ENCODE data around the gene KDM7A. TPM values are rescaled to one million over a fixed set of nuclear protein-coding genes. Genes with fewer than 3 reads are reported as not detected.
A peak's percentile ranks its signal among the peaks of the same experiment; 100 is the strongest.

Gene KDM7A
- total RNA-seq (2021; fragmentation: NEBNext Ultra II Directional; extraction: Animal tissue kit (Norgen Biotek cat#: 25700)): 1 to 10 TPM in 5 of 6 experiments, under 1 TPM in 1; 0.97 to 2.2 (median 1.2) TPM
- long read RNA-seq: 0 reads

DNA sequence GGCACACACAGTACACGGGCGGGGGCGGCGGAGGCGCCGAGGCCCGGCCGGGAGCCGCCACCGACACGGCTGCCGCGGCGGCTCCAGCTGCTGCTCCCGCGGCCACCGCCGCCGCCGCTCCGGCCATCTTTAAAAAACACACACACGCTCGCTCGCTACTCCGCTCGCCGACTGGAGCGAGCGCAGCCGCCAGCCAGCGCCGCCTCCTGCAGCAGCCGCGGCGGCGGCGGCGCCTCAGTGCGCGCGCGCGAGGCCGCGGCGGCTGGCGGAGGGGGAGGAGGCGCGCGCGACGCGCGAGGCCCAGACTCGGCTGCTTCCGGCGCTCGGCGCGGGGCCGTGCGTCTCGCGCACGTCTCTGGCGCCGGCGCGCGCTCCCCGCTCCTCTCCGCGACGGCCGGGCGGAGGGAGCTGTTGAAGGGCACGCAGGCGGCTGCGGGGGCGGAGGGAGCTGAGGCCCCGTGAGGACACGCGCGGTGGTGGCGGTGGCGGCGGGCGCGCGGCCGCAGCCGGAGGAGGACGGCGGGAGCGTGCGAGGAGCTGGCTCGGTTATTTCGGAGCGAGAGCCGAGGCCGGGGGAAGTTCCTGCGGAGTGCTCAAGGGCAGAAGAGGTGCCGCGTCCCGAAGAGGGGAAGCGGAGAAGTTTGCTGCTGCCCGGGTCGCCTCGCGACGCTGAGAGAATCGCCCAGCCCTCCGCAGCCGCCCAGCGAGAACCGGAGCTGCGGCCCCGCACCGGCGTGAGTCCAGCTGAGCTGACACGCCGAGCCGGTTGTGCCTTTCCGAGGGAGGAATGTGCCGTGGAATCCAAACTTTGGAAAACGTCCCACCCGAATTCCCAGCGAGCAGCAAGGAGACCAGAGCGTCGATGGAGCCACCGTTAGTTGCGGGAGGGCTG, at the start of gene KDM7A:
KDM7A (minus strand) TSS at position 173 of the 892 bp plus-strand sequence; CDS start at position 127, 46 bp downstream.
- TF ChIP-seq CTCF (IDR thresholded peaks at IDR 0.05): no peak
- Mint-ChIP-seq H3K4me3 (peak within 1 kb of the TSS; percentile 97), H3K27ac (peak within 1 kb of the TSS; percentile 85), H3K4me1 (ENCODE audit: low read depth) (peaks cover 11% of the 10 kb centered on the region), H3K36me3 (ENCODE audit: low read depth) (no peaks in the 10 kb centered on the region), H3K9me3 (no peaks in the 10 kb centered on the region; the same call in 1 of the 2 replicates), H3K27me3 (ENCODE audit: insufficient read depth) (peaks cover 19% of the 10 kb centered on the region)
- peak; percentile 79 for DNase-seq

- H3K4me3 Mint-ChIP-seq: no peak overlapping the region
- no peak for TF ChIP-seq CTCF (IDR thresholded peaks at IDR 0.05)
- no peak for DNase-seq
- H3K36me3 Mint-ChIP-seq (ENCODE audit: low read depth): no peaks in the 10 kb centered on the region
- peaks cover 43% of the 10 kb centered on the region for H3K27me3 Mint-ChIP-seq (ENCODE audit: insufficient read depth)
- no peaks in the 10 kb centered on the region for H3K9me3 Mint-ChIP-seq
- H3K4me1 Mint-ChIP-seq (ENCODE audit: low read depth): peaks cover under 1% of the 10 kb centered on the region
- no peak overlapping the region for H3K27ac Mint-ChIP-seq
Observed at GRCh38 chr7:140225562-140226249, 48.9 kb upstream of the KDM7A start.

- no peak overlapping the region for H3K27ac Mint-ChIP-seq
- no peaks in the 10 kb centered on the region for H3K36me3 Mint-ChIP-seq (ENCODE audit: low read depth)
- no peak for TF ChIP-seq CTCF (IDR thresholded peaks at IDR 0.05)
- no peak for DNase-seq
- H3K4me3 Mint-ChIP-seq: no peak overlapping the region
- no peaks in the 10 kb centered on the region for H3K4me1 Mint-ChIP-seq (ENCODE audit: low read depth)
- peaks cover 43% of the 10 kb centered on the region for H3K27me3 Mint-ChIP-seq (ENCODE audit: insufficient read depth)
- no peaks in the 10 kb centered on the region for H3K9me3 Mint-ChIP-seq
Observed at GRCh38 chr7:140223515-140224221, 46.9 kb upstream of the KDM7A start.

DNA sequence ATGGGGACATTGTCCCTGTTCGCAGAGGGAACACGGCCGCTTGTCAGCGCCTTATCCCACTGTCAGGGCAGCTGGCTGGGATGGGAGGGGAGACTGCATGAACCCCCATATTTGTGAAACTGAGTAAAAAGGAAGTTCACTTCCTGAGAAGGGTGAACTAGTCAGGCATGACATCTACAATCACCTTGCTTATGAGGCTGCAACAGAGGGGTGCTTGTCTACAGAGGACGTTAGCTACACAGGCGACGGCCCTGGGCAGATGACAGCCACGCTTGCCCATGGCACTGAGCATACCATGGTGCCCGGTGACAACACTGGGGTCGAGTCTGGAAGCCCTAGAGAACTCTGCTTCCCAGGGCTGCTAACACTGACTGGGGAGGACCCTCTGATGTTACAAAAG, 46.0 kb upstream of the KDM7A start:
- H3K27ac Mint-ChIP-seq: no peak overlapping the region
- H3K4me1 Mint-ChIP-seq (ENCODE audit: low read depth): no peaks in the 10 kb centered on the region
- H3K36me3 Mint-ChIP-seq (ENCODE audit: low read depth): no peaks in the 10 kb centered on the region
- no peak for DNase-seq
- no peaks in the 10 kb centered on the region for H3K9me3 Mint-ChIP-seq
- peaks cover 42% of the 10 kb centered on the region for H3K27me3 Mint-ChIP-seq (ENCODE audit: insufficient read depth)
- no peak overlapping the region for H3K4me3 Mint-ChIP-seq
- TF ChIP-seq CTCF (IDR thresholded peaks at IDR 0.05): no peak
